ENCODE data around the gene UGP2. TPM values are rescaled to one million over a fixed set of nuclear protein-coding genes. Genes with fewer than 3 reads are reported as not detected.

Gene UGP2
- total and polyA plus RNA-seq, 2 donors (not counting 3 experiments of a cell fraction or from before 2014, with no cell fraction given) = 14.2 to 57.7 TPM

GRCh38 chr2:63814114-63814513, 27.6 kb upstream of the UGP2 start:
- Histone ChIP-seq H4K20me1 (replicated peaks; ENCODE audit: control insufficient read depth, extremely low read depth, insufficient read depth, low read length) (no peaks in the 10 kb centered on the region), H2AFZ (ENCODE audit: low read depth, low read length) (peak overlapping the region; percentile 79), H3K27me3 (ENCODE audit: control insufficient read depth in 2 of 2, insufficient read depth in 2 of 2, low read length in 2 of 2) (no peaks in the 10 kb centered on the region), H3K36me3 (ENCODE audit: control insufficient read depth in 2 of 2, extremely low read depth in 1 of 2, insufficient read depth in 2 of 2, low read length in 2 of 2) (no peaks in the 10 kb centered on the region), H3K4me3 (replicated peaks in 1 of 3; ENCODE audit: insufficient read depth in 1 of 3, low read depth in 1 of 3, low read length in 3 of 3) (no peak overlapping the region), H3K9me3 (replicated peaks; ENCODE audit: control insufficient read depth, insufficient read depth, low read length) (no peaks in the 10 kb centered on the region), H3K4me2 (ENCODE audit: insufficient read depth, low read length) (peak overlapping the region; percentile 22), H3K27ac (ENCODE audit: insufficient read depth, low read depth, low read length) (no peak overlapping the region), H3K79me2 (ENCODE audit: control insufficient read depth, insufficient read depth, low read length) (no peaks in the 10 kb centered on the region), H3K9ac (replicated peaks; ENCODE audit: extremely low read depth, insufficient read depth, low read length) (no peak overlapping the region), H3K9me1 (replicated peaks; ENCODE audit: control insufficient read depth, extremely low read depth, insufficient read depth, low read length) (no peaks in the 10 kb centered on the region), H3K4me1 (ENCODE audit: control insufficient read depth, extremely low read depth, insufficient read depth, low read length) (peaks cover 3% of the 10 kb centered on the region)
- intact Hi-C loops (cut with micrococcal nuclease) (no loop called here), dilution Hi-C loops (cut with MboI; ENCODE audit: extremely low pct_ligation_motif_present, low sequenced_read_pairs) (no loop called here)
- TF ChIP-seq FOS (IDR thresholded peaks at IDR 0.05; ENCODE audit: borderline replicate concordance, insufficient read depth, low read length) (peak; percentile 47), GATA2 (IDR thresholded peaks at IDR 0.05; ENCODE audit: insufficient read depth, insufficient read length, low read depth, low read length) (no peak)
- DNase-seq (ENCODE audit: low read depth, low spot score) (peak; percentile 18), FAIRE-seq (peak; percentile 31)
- no TSS peak for BruUV-seq (replicated peaks)
- CTCF ChIA-PET = interaction anchor here (1.2 kb wide), 1 partner anchor 11 kb away, joined by 4 read pairs; no protein-coding TSS in a partner anchor
- POLR2A ChIA-PET = no interaction called here

GRCh38 chr2:63817382-63817781, 24.3 kb upstream of the UGP2 start:
- H3K36me3 ChIP-seq (ENCODE audit: control insufficient read depth in 2 of 2, extremely low read depth in 1 of 2, insufficient read depth in 2 of 2, low read length in 2 of 2) = no peaks in the 10 kb centered on the region
- dilution Hi-C loops (cut with MboI; ENCODE audit: extremely low pct_ligation_motif_present, low sequenced_read_pairs) (no loop called here), intact Hi-C loops (cut with micrococcal nuclease) (no loop called here)
- no peak overlapping the region for H3K9ac ChIP-seq (replicated peaks; ENCODE audit: extremely low read depth, insufficient read depth, low read length)
- no peak overlapping the region for H2AFZ ChIP-seq (ENCODE audit: low read depth, low read length)
- H3K4me2 ChIP-seq (ENCODE audit: insufficient read depth, low read length) = no peak overlapping the region
- H3K27me3 ChIP-seq (ENCODE audit: control insufficient read depth in 2 of 2, insufficient read depth in 2 of 2, low read length in 2 of 2) = no peaks in the 10 kb centered on the region
- peaks cover 3% of the 10 kb centered on the region for H3K4me1 ChIP-seq (ENCODE audit: control insufficient read depth, extremely low read depth, insufficient read depth, low read length)
- no peak for FAIRE-seq
- POLR2A ChIA-PET = no interaction called here
- CTCF ChIA-PET = no interaction called here
- DNase-seq (ENCODE audit: low read depth, low spot score) = no peak
- no peak for TF ChIP-seq FOS (IDR thresholded peaks at IDR 0.05; ENCODE audit: borderline replicate concordance, insufficient read depth, low read length)
- TF ChIP-seq POLR2AphosphoS5 (IDR thresholded peaks at IDR 0.05; ENCODE audit: insufficient read depth, low read depth, low read length) = no peak
- TF ChIP-seq POLR2A (IDR thresholded peaks at IDR 0.05; ENCODE audit: low read depth, low read length) = no peak
- no peak for TF ChIP-seq JUN (IDR thresholded peaks at IDR 0.05; ENCODE audit: borderline replicate concordance, insufficient read depth, insufficient read length, low read depth)
- TF ChIP-seq, protein P1, sequence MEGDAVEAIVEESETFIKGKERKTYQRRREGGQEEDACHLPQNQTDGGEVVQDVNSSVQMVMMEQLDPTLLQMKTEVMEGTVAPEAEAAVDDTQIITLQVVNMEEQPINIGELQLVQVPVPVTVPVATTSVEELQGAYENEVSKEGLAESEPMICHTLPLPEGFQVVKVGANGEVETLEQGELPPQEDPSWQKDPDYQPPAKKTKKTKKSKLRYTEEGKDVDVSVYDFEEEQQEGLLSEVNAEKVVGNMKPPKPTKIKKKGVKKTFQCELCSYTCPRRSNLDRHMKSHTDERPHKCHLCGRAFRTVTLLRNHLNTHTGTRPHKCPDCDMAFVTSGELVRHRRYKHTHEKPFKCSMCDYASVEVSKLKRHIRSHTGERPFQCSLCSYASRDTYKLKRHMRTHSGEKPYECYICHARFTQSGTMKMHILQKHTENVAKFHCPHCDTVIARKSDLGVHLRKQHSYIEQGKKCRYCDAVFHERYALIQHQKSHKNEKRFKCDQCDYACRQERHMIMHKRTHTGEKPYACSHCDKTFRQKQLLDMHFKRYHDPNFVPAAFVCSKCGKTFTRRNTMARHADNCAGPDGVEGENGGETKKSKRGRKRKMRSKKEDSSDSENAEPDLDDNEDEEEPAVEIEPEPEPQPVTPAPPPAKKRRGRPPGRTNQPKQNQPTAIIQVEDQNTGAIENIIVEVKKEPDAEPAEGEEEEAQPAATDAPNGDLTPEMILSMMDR (IDR thresholded peaks at IDR 0.05; ENCODE audit: extremely low read depth in 1 of 2, insufficient read depth in 1 of 2, low read depth in 1 of 2, low read length in 2 of 2) = no peak
- TF ChIP-seq MYC (IDR thresholded peaks at IDR 0.05; ENCODE audit: low read depth, low read length) = no peak
- TF ChIP-seq GATA2 (IDR thresholded peaks at IDR 0.05; ENCODE audit: insufficient read depth, insufficient read length, low read depth, low read length) = no peak
- no peak for TF ChIP-seq EZH2 (IDR thresholded peaks at IDR 0.05; ENCODE audit: borderline replicate concordance, low read depth, low read length, severe bottlenecking)
- TF ChIP-seq, protein P2, sequence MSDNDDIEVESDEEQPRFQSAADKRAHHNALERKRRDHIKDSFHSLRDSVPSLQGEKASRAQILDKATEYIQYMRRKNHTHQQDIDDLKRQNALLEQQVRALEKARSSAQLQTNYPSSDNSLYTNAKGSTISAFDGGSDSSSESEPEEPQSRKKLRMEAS (IDR thresholded peaks at IDR 0.05; ENCODE audit: insufficient read depth, insufficient read length) = no peak
- no peak overlapping the region for H3K4me3 ChIP-seq (replicated peaks in 1 of 3; ENCODE audit: insufficient read depth in 1 of 3, low read depth in 1 of 3, low read length in 3 of 3)
- H4K20me1 ChIP-seq (replicated peaks; ENCODE audit: control insufficient read depth, extremely low read depth, insufficient read depth, low read length) = no peaks in the 10 kb centered on the region
- H3K9me3 ChIP-seq (replicated peaks; ENCODE audit: control insufficient read depth, insufficient read depth, low read length) = no peaks in the 10 kb centered on the region
- H3K27ac ChIP-seq (ENCODE audit: insufficient read depth, low read depth, low read length) = no peak overlapping the region
- H3K9me1 ChIP-seq (replicated peaks; ENCODE audit: control insufficient read depth, extremely low read depth, insufficient read depth, low read length) = no peaks in the 10 kb centered on the region
- no peaks in the 10 kb centered on the region for H3K79me2 ChIP-seq (ENCODE audit: control insufficient read depth, insufficient read depth, low read length)
- no TSS peak for BruUV-seq (replicated peaks)
